Suprapubic skin (tissue), 4 donors: ENCODE results near the gene RYR1. TPM values are rescaled to one million over a fixed set of nuclear protein-coding genes. Genes with fewer than 3 reads are reported as not detected.
"Not testable (repeated sequence)": the region's sequence is repeated elsewhere in the genome, so short reads cannot be mapped to it uniquely, and the experiment has no call there.

ENCODE experiments used
- DNase-seq, 2 donors: peaks; one replicate each; pipeline ENCODE4 v3.0.0-alpha.2; 2019; ENCODE audit warnings: low spot score in 2 of 2
- H3K27ac ChIP-seq: fragments of 200-600 bp; sonication (generic); one replicate; pipeline ENCODE4 v1.5.1; 2019
- H3K27me3 ChIP-seq: fragments of 200-600 bp; sonication (generic); one replicate; pipeline ENCODE4 v1.5.1; 2019
- H3K36me3 ChIP-seq: fragments of 200-600 bp; sonication (generic); one replicate; pipeline ENCODE4 v1.5.1; 2019
- H3K4me1 ChIP-seq: fragments of 200-600 bp; sonication (generic); one replicate; pipeline ENCODE4 v1.5.1; 2019
- H3K4me3 ChIP-seq: fragments of 200-600 bp; sonication (generic); one replicate; pipeline ENCODE4 v1.5.1; 2019; ENCODE audit warnings: mild to moderate bottlenecking
- H3K9me3 ChIP-seq: fragments of 200-600 bp; sonication (generic); one replicate; pipeline ENCODE4 v1.5.1; 2019
- CTCF ChIP-seq, 2 donors: fragments of 200-600 bp in 1 of 2; fragments of 450-650 bp in 1 of 2; sonication (generic) in 1 of 2; IDR thresholded peaks; one replicate each; pipeline ENCODE4 v1.5.1; 2016 to 2019; ENCODE audit warnings: antibody characterized with exemption in 2 of 2, mild to moderate bottlenecking in 1 of 2, moderate library complexity in 1 of 2
- EP300 ChIP-seq: sonication (generic); formaldehyde crosslinking; IDR thresholded peaks from one replicate; pipeline ENCODE4 v1.6.1; 2017; ENCODE audit warnings: antibody characterized with exemption
- POLR2A ChIP-seq, 2 donors: fragments of 450-650 bp; IDR thresholded peaks; one replicate each; pipeline ENCODE4 v1.6.1; 2017; ENCODE audit warnings: antibody characterized with exemption in 2 of 2, mild to moderate bottlenecking in 2 of 2, moderate library complexity in 2 of 2
- POLR2AphosphoS5 ChIP-seq, 3 donors: sonication (generic); formaldehyde crosslinking; IDR thresholded peaks; one replicate each; pipeline ENCODE4 v1.6.1; 2017; ENCODE audit warnings: antibody characterized with exemption in 3 of 3
- WGBS: methylation state at CpG from one replicate; pipeline ENCODE4 v1.1.5; 2018; 5-methylcytosine and 5-hydroxymethylcytosine counted together
- total RNA-seq, 4 donors: library from RNA; depleted of rRNA; stranded (reverse); fragments of >200 nt; gene quantifications; one replicate each; pipeline ENCODE4 v1.1.0, GENCODE V29; 2016

The RYR1 gene
- total RNA-seq, 4 donors from 2014 or later = 8.4 to 26.1 (median 13.1) TPM

GRCh38 chr19:38494379-38494778 is 60.9 kb downstream of the RYR1 start:
- no peaks in the 10 kb centered on the region for H3K9me3 ChIP-seq
- no peak for TF ChIP-seq POLR2A (IDR thresholded peaks at IDR 0.05)
- TF ChIP-seq EP300 = no peak
- no peak for TF ChIP-seq POLR2AphosphoS5 (IDR thresholded peaks at IDR 0.05)
- no peak for TF ChIP-seq CTCF (IDR thresholded peaks at IDR 0.05)
- no peaks in the 10 kb centered on the region for H3K36me3 ChIP-seq
- peaks cover 9% of the 10 kb centered on the region for H3K27me3 ChIP-seq
- H3K4me3 ChIP-seq = no peak overlapping the region
- no peak overlapping the region for H3K27ac ChIP-seq
- DNase-seq = no peak
- H3K4me1 ChIP-seq = no peaks in the 10 kb centered on the region
- WGBS = 47% methylated on average over 3 of the region's 21 CpGs

- not testable (repeated sequence) for H3K36me3 ChIP-seq, H3K4me1 ChIP-seq, H3K27ac ChIP-seq, H3K4me3 ChIP-seq, H3K9me3 ChIP-seq, DNase-seq
- H3K27me3 ChIP-seq = peaks cover 12% of the 10 kb centered on the region
- WGBS = 94% methylated on average over 2 of the region's 2 CpGs
These were observed 61.9 kb downstream of the RYR1 start for GRCh38 chr19:38495375-38495774.

- WGBS = 84% methylated on average over 12 of the region's 17 CpGs
- Histone ChIP-seq H3K27ac (no peak overlapping the region), H3K27me3 (peaks cover 12% of the 10 kb centered on the region), H3K9me3 (no peaks in the 10 kb centered on the region), H3K36me3 (no peaks in the 10 kb centered on the region), H3K4me1 (no peaks in the 10 kb centered on the region), H3K4me3 (no peak overlapping the region)
- no peak for TF ChIP-seq EP300
- TF ChIP-seq POLR2A (IDR thresholded peaks at IDR 0.05) = no peak
- no peak for DNase-seq
These were observed 62.6 kb downstream of the RYR1 start for GRCh38 chr19:38496116-38496515.

GRCh38 chr19:38496603-38497487 is 63.4 kb downstream of the RYR1 start:
- no peak overlapping the region for H3K4me3 ChIP-seq
- no peak for DNase-seq
- TF ChIP-seq CTCF (IDR thresholded peaks at IDR 0.05) = no peak
- TF ChIP-seq POLR2A (IDR thresholded peaks at IDR 0.05) = no peak
- TF ChIP-seq EP300 = no peak
- no peak for TF ChIP-seq POLR2AphosphoS5 (IDR thresholded peaks at IDR 0.05)
- WGBS = 88% methylated on average over 20 of the region's 30 CpGs
- no peaks in the 10 kb centered on the region for H3K9me3 ChIP-seq
- no peak overlapping the region for H3K27ac ChIP-seq
- peaks cover 12% of the 10 kb centered on the region for H3K27me3 ChIP-seq
- no peaks in the 10 kb centered on the region for H3K36me3 ChIP-seq
- no peaks in the 10 kb centered on the region for H3K4me1 ChIP-seq

- TF ChIP-seq EP300 (no peak), POLR2A (IDR thresholded peaks at IDR 0.05) (no peak), POLR2AphosphoS5 (IDR thresholded peaks at IDR 0.05) (no peak), CTCF (IDR thresholded peaks at IDR 0.05) (no peak)
- no peaks in the 10 kb centered on the region for H3K36me3 ChIP-seq
- no peak overlapping the region for H3K4me3 ChIP-seq
- 88% methylated on average over 4 of the region's 4 CpGs for WGBS
- H3K9me3 ChIP-seq = no peaks in the 10 kb centered on the region
- peaks cover 5% of the 10 kb centered on the region for H3K27me3 ChIP-seq
- H3K27ac ChIP-seq = no peak overlapping the region
- no peaks in the 10 kb centered on the region for H3K4me1 ChIP-seq
- DNase-seq = no peak
These were observed 64.4 kb downstream of the RYR1 start for GRCh38 chr19:38497907-38498306.

GRCh38 chr19:38499532-38499931 is 66.0 kb downstream of the RYR1 start:
- Histone ChIP-seq H3K4me3 (no peak overlapping the region), H3K36me3 (no peaks in the 10 kb centered on the region), H3K9me3 (no peaks in the 10 kb centered on the region), H3K27me3 (peaks cover 5% of the 10 kb centered on the region), H3K27ac (no peak overlapping the region), H3K4me1 (no peaks in the 10 kb centered on the region)
- 100% methylated on average over 5 of the region's 21 CpGs for WGBS
- TF ChIP-seq POLR2A (IDR thresholded peaks at IDR 0.05) (no peak), EP300 (no peak), POLR2AphosphoS5 (IDR thresholded peaks at IDR 0.05) (no peak), CTCF (IDR thresholded peaks at IDR 0.05) (no peak)
- DNase-seq = no peak
